Mesodermal cell (in vitro differentiated cells): ENCODE data around the gene GSTT2.

Experiments
- H3K27ac ChIP-seq: 2 replicates; pipeline ENCODE4 v1.7.0; 2013; ENCODE audit warnings: mild to moderate bottlenecking, low read depth, low read length, moderate library complexity; ENCODE audit not compliant: severe bottlenecking
- H3K36me3 ChIP-seq: 2 replicates; pipeline ENCODE4 v1.7.1; 2013; ENCODE audit warnings: mild to moderate bottlenecking, low read length, moderate library complexity; ENCODE audit not compliant: control insufficient read depth, insufficient read depth
- H3K4me1 ChIP-seq: one replicate; pipeline ENCODE4 v1.7.1; 2013; ENCODE audit warnings: mild to moderate bottlenecking, low read length; ENCODE audit not compliant: insufficient read depth, control insufficient read depth, poor library complexity, severe bottlenecking
- H3K4me3 ChIP-seq: 2 replicates; pipeline ENCODE4 v1.7.0; 2013; ENCODE audit warnings: low read length, control low read depth, mild to moderate bottlenecking; ENCODE audit not compliant: insufficient read depth, poor library complexity, severe bottlenecking; ENCODE audit errors: extremely low read depth
- H3K9me3 ChIP-seq: 2 replicates; pipeline ENCODE4 v1.7.1; 2013; ENCODE audit warnings: mild to moderate bottlenecking, low read length, moderate library complexity; ENCODE audit not compliant: control insufficient read depth
- WGBS, 2 experiments: methylation state at CpG; one replicate each; pipeline ENCODE4 v1.1.5; 2013; ENCODE audit warnings: missing lambda C conversion rate in 2 of 2; ENCODE audit not compliant: insufficient coverage in 2 of 2; 5-methylcytosine and 5-hydroxymethylcytosine counted together

The GSTT2 gene

GRCh38 chr22:24027991-24028390 is 48.1 kb downstream of the GSTT2 start:
- H3K4me3 ChIP-seq = no peak overlapping the region
- no peaks in the 10 kb centered on the region for H3K4me1 ChIP-seq
- 86 to 89% methylated on average over 2 of the region's 2 CpGs for WGBS, 2 experiments
- no peak overlapping the region for H3K27ac ChIP-seq
- H3K9me3 ChIP-seq = no peaks in the 10 kb centered on the region
- peaks cover 6% of the 10 kb centered on the region for H3K36me3 ChIP-seq

GRCh38 chr22:24028533-24028932 is 48.6 kb downstream of the GSTT2 start:
- peaks cover 6% of the 10 kb centered on the region for H3K36me3 ChIP-seq
- H3K9me3 ChIP-seq = no peaks in the 10 kb centered on the region
- 88% methylated on average over 2 of the region's 2 CpGs; no CpG with 5 or more reads in 1 of the 2 experiments for WGBS, 2 experiments

GRCh38 chr22:24029304-24029703 is 49.4 kb downstream of the GSTT2 start:
- Histone ChIP-seq H3K4me3 (no peak overlapping the region), H3K4me1 (peaks cover 6% of the 10 kb centered on the region), H3K36me3 (peaks cover 6% of the 10 kb centered on the region), H3K9me3 (no peaks in the 10 kb centered on the region), H3K27ac (no peak overlapping the region)
- WGBS, 2 experiments = 100% methylated on average over 1 of the region's 3 CpGs; no CpG with 5 or more reads in 1 of the 2 experiments

More at GRCh38 chr22:24028533-24028932, 48.6 kb downstream of the GSTT2 start:
- H3K4me1 ChIP-seq = peaks cover under 1% of the 10 kb centered on the region
- H3K27ac ChIP-seq = no peak overlapping the region
- H3K4me3 ChIP-seq = no peak overlapping the region

- H3K9me3 ChIP-seq = no peaks in the 10 kb centered on the region
- peaks cover 6% of the 10 kb centered on the region for H3K4me1 ChIP-seq
- no peak overlapping the region for H3K27ac ChIP-seq
- H3K36me3 ChIP-seq = peaks cover 5% of the 10 kb centered on the region
- H3K4me3 ChIP-seq = no peak overlapping the region
These were observed 50.3 kb downstream of the GSTT2 start for GRCh38 chr22:24030186-24030702.
